Kidney (tissue), 14 donors: ENCODE measurements around the gene GFPT2. TPM values are rescaled to one million over a fixed set of nuclear protein-coding genes. Genes with fewer than 3 reads are reported as not detected.

Experiments used
- DNase-seq, 5 donors: peaks; one replicate each; pipeline ENCODE4 v3.0.0-alpha.2; 2013 to 2020
- FAIRE-seq: peaks from 2 replicates; lab custom pipeline; 2012; peaks lifted over from hg19 to GRCh38; lab: Jason Lieb, UNC
- H3K27ac ChIP-seq, 2 donors: one replicate each; pipeline ENCODE4 v1.7.0; 2013; ENCODE audit warnings: low read depth in 2 of 2, low read length in 2 of 2, inconsistent platforms in 1 of 2
- H3K27me3 ChIP-seq: one replicate; pipeline ENCODE4 v1.7.1; 2013; ENCODE audit warnings: low read length, inconsistent platforms; ENCODE audit not compliant: control insufficient read depth, insufficient read depth
- H3K36me3 ChIP-seq, 3 donors: one replicate each; pipeline versions ENCODE4 v1.7.0 to v1.7.1; 2013; ENCODE audit warnings: low read length in 3 of 3, control low read depth in 1 of 3, inconsistent platforms in 1 of 3; ENCODE audit not compliant: insufficient read depth in 3 of 3, control insufficient read depth in 2 of 3
- H3K4me1 ChIP-seq, 3 donors: one replicate each; pipeline versions ENCODE4 v1.7.0 to v1.7.1; 2013; ENCODE audit warnings: low read length in 3 of 3, inconsistent platforms in 1 of 3, low read depth in 1 of 3; ENCODE audit not compliant: control insufficient read depth in 2 of 3, insufficient read depth in 2 of 3
- H3K4me3 ChIP-seq, 3 donors: one replicate each; pipeline versions ENCODE4 v1.7.0 to v1.8.1; 2013; ENCODE audit warnings: low read length in 3 of 3, control low read depth in 1 of 3, inconsistent platforms in 1 of 3
- H3K9ac ChIP-seq, 3 donors: one replicate each; pipeline versions ENCODE4 v1.7.0 to v1.7.1; 2013; ENCODE audit warnings: low read length in 3 of 3, control low read depth in 1 of 3, inconsistent platforms in 1 of 3
- H3K9me3 ChIP-seq, 3 donors: one replicate each; pipeline versions ENCODE4 v1.7.0 to v1.7.1; 2013; ENCODE audit warnings: low read length in 3 of 3, control low read depth in 1 of 3, inconsistent platforms in 1 of 3; ENCODE audit not compliant: control insufficient read depth in 2 of 3, insufficient read depth in 1 of 3
- intact Hi-C: fragments of 100-400 bp; cut with DNase I; formaldehyde crosslinking; loops from one replicate; pipeline ENCODE4 v1.11.1; 2022
- polyA plus RNA-seq: library from polyadenylated mRNA; stranded (reverse); fragments of 350-450 nt; fragmentation: Illumina TruSeq; extraction: RNeasy Lipid Tissue Mini Kit (QIAGEN cat#74804); gene quantifications from one replicate; pipeline ENCODE4 v1.2.3, GENCODE V29; 2014; ENCODE audit warnings: low read depth, low replicate concordance; ENCODE audit not compliant: insufficient read depth
- total RNA-seq: library from RNA; stranded (reverse); fragmentation: NEBNext Ultra II Directional; extraction: Animal tissue kit (Norgen Biotek cat#: 25700); gene quantifications from one replicate; pipeline ENCODE4 v1.2.1, GENCODE V29; 2021
- TF ChIP-seq, protein P1 (sequence below): IDR thresholded peaks from 3 replicates; pipeline ENCODE4 v1.5.1; 2012; ENCODE audit warnings: mild to moderate bottlenecking, moderate library complexity, borderline replicate concordance; ENCODE audit not compliant: insufficient read depth; ENCODE audit errors: extremely low read depth
- donor health status: control.
- donor health status: control.
- donor health status: control.
- donor health status: control.
- donor health status: control.
- donor health status: DM: yes; HTN: yes; CAD: no.
- donor health status: Normal renal cell carcinoma (clear cell type).

The GFPT2 gene
- total and polyA plus RNA-seq, 2 donors from 2014 or later: 2.7 to 15.9 TPM

DNA sequence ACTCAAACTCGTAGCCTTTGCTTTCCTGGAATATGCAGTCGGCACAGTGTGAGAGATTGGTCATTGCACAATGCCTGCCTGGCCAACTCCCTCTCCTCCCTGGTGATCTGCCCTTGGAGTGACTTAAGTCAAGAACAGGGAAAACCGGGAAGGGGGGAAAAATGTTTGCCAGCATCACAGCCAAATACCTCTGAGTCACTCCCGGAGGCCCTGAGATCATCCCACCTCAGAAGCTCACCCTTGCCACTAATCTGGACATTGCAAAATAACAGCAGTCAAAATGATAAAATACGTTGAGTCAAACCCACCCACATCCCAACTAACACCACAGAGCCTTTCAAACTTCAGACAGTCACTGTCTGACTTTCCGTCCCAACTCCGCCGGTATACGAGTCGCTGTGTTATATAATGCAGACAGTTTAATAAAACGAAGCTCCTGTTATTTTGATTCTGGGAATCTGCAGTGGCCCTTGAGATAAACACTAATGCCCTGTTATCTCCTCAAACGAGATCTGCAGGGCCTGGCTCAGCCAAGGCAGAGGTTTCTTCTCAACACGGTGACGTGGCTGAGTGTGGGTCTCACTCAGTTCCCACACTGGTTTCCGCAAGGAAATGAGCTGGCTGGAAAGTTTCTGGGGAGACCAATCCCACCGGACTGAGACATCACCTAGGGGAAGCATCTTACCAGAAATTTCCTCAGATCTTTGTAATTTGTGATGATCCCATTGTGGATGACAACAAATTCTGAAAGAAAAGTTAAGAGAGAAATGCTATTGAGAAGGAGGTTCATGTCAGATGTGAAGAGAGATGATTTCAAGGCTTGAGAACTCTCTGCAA is 22.1 kb downstream of the GFPT2 start:
- Histone ChIP-seq H3K36me3 (no peaks in the 10 kb centered on the region), H3K4me1 (no peaks in the 10 kb centered on the region), H3K27ac (no peak overlapping the region), H3K9me3 (no peaks in the 10 kb centered on the region), H3K9ac (no peak overlapping the region), H3K27me3 (no peaks in the 10 kb centered on the region), H3K4me3 (no peak overlapping the region)
- TF ChIP-seq, protein P1, sequence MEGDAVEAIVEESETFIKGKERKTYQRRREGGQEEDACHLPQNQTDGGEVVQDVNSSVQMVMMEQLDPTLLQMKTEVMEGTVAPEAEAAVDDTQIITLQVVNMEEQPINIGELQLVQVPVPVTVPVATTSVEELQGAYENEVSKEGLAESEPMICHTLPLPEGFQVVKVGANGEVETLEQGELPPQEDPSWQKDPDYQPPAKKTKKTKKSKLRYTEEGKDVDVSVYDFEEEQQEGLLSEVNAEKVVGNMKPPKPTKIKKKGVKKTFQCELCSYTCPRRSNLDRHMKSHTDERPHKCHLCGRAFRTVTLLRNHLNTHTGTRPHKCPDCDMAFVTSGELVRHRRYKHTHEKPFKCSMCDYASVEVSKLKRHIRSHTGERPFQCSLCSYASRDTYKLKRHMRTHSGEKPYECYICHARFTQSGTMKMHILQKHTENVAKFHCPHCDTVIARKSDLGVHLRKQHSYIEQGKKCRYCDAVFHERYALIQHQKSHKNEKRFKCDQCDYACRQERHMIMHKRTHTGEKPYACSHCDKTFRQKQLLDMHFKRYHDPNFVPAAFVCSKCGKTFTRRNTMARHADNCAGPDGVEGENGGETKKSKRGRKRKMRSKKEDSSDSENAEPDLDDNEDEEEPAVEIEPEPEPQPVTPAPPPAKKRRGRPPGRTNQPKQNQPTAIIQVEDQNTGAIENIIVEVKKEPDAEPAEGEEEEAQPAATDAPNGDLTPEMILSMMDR: no peak
- DNase-seq: peak in 1 of 5 donors; percentile 62
- intact Hi-C loops: no loop called here
- no peak for FAIRE-seq

DNA sequence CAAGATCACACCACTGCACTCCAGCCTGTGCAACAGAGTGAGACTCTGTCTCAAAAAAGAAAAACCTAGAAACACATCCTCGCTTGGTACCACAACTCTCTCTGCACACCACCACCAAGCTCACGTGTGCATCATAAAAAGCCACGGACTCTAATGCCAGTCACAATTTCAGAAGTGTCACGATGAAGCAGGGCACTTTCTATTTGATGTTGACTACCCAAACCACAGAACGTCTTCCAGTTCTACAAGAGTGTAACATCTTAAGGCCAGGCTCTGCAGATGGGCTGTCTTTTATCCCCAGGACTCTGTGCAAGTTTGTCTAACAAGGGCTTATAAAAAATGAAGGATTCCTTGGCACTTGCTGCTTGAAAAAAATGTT is 22.9 kb downstream of the GFPT2 start:
- H3K36me3 ChIP-seq: no peaks in the 10 kb centered on the region
- FAIRE-seq (no peak), DNase-seq (no peak)
- intact Hi-C loops: no loop called here
- no peaks in the 10 kb centered on the region for H3K27me3 ChIP-seq
- H3K4me3 ChIP-seq: no peak overlapping the region
- H3K4me1 ChIP-seq: no peaks in the 10 kb centered on the region
- TF ChIP-seq, protein P1: no peak
- H3K9me3 ChIP-seq: no peaks in the 10 kb centered on the region
- H3K9ac ChIP-seq: no peak overlapping the region
- H3K27ac ChIP-seq: no peak overlapping the region

DNA sequence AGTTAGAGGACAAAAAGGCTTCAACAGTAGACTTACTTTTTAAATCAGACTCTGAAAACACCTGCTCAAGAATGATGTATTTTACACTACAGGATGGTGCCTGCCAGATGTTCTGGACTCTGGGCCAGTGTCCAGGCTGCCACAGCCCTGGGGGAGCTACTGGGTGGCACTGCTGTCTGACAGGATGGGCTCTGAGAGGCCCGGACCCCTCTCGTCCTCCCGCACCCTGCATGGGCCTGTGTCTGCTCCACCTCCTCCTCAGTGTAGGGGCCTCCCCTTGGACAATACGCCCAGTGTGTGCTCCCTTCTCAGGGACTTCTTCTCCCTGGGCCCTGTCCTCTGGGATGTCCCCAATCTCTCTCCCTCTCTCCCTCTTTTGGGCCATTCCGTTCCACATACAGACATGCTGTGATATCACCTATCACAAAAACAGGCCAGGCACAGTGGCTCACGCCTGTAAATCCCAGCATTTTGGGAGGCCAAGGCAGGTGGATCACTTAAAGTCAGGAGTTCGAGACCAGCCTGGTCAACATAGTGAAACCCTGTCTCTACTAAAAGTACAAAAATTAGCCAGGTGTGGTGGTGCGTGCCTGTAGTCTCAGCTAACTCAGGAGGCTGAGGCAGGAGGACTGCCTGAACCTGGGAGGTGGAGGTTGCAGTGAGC is 23.4 kb downstream of the GFPT2 start:
- TF ChIP-seq, protein P1: no peak
- no peak overlapping the region for H3K9ac ChIP-seq
- no peaks in the 10 kb centered on the region for H3K27me3 ChIP-seq
- no peaks in the 10 kb centered on the region for H3K4me1 ChIP-seq
- FAIRE-seq (no peak), DNase-seq (peak in 1 of 5 donors; percentile 18)
- intact Hi-C loops: no loop called here
- H3K27ac ChIP-seq: no peak overlapping the region
- no peak overlapping the region for H3K4me3 ChIP-seq
- no peaks in the 10 kb centered on the region for H3K36me3 ChIP-seq
- no peaks in the 10 kb centered on the region for H3K9me3 ChIP-seq
